ENCODE data around the gene ILK.

The ILK gene

DNA sequence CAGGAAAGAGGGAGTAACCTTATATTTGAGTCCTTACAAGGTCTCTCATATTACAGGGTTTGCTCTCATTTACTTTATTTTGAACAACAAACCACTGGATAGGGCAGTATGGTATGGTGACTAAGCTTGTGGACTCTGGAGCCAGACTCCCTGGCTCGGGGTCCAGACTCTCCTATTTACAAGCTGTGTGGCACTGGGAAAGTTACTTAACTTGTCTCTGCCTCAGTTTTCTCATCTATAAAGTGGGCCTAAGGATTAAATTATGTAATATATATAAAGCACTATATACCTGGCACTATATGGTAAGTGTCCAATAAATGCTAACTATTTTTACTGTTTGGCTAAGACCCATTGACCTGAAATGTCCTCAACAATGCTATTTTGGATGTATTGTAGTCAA, 53.8 kb downstream of the ILK start:
- DNase-seq (ENCODE audit: low spot score) = no peak

DNA sequence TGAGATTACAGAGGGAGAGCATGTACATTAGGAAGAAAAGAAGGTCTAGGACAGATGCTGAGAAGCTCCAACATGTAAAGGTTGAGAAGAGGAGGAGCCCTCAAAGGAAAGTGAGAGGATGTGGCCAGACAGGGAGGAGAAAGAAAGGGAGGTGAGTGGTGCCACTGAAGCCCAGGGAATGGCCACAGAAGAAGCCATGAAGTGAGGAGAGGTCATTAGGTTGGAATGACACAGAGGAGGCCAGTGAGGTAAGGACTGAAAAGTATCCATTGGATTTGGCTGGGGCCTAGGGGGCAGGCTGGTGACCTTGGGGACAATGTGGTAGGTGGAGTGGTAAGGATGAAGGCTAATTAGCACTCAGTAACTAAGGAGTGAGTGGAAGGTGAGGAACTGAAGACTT, 55.1 kb downstream of the ILK start:
- no peak for DNase-seq (ENCODE audit: low spot score)
